Measurements from ENCODE around the gene MCU. TPM values are rescaled to one million over a fixed set of nuclear protein-coding genes. Genes with fewer than 3 reads are reported as not detected.

MCU gene
- total and polyA plus RNA-seq, 10 of the 15 experiments (the other 5 are each of a cell fraction or from before 2014, with no cell fraction given), result 5.1 to 49.1 (median 17.9) TPM

- TF ChIP-seq KDM1A (IDR thresholded peaks at IDR 0.05; ENCODE audit: borderline replicate concordance) (no peak), POLR2A (IDR thresholded peaks at IDR 0.05; ENCODE audit: low read depth, low read length) (no peak), CTCF (IDR thresholded peaks at IDR 0.05 in 2 of 3, conservative IDR thresholded peaks at IDR 0.05 in 1 of 3; ENCODE audit: control insufficient read depth in 2 of 3, extremely low read depth in 1 of 3, insufficient read depth in 1 of 3, low read depth in 3 of 3, low read length in 3 of 3) (peak; percentile 31 to 39 (median 37); a peak in 3 of 6 replicates), TCF7 (IDR thresholded peaks at IDR 0.05; ENCODE audit: borderline replicate concordance) (no peak), ZZZ3 (IDR thresholded peaks at IDR 0.05; ENCODE audit: control insufficient read depth, insufficient read length, low read depth) (no peak), NFIC (IDR thresholded peaks at IDR 0.05; ENCODE audit: low read depth, low read length) (0 out of 2 replicates have a peak, but pooled peaks have one; percentile 13), FOXM1 (IDR thresholded peaks at IDR 0.05; ENCODE audit: low read depth, low read length) (no peak), PRDM15 (CRISPR knock-in tag; IDR thresholded peaks at IDR 0.05) (no peak), HSF1 (IDR thresholded peaks at IDR 0.05; ENCODE audit: low read depth, low read length) (no peak), RUNX3 (IDR thresholded peaks at IDR 0.05; ENCODE audit: low read length) (peak; percentile 25; the same call in 1 of the 2 replicates), KAT2A (conservative IDR thresholded peaks at IDR 0.05; ENCODE audit: control insufficient read depth, low read depth, low read length) (no peak), MYB (IDR thresholded peaks at IDR 0.05; ENCODE audit: borderline replicate concordance, low read depth, low read length) (no peak), JUND (IDR thresholded peaks at IDR 0.05; ENCODE audit: low read depth, low read length) (no peak), STAT3 (IDR thresholded peaks at IDR 0.05; ENCODE audit: low read depth, low read length) (no peak), NR2C1 (IDR thresholded peaks at IDR 0.05) (no peak), RELB (IDR thresholded peaks at IDR 0.05; ENCODE audit: low read depth) (no peak), SRF (IDR thresholded peaks at IDR 0.05; ENCODE audit: low read depth in 2 of 2, low read length in 2 of 2) (no peak)
Measured at GRCh38 chr10:72694476-72695369, 2.8 kb downstream of the MCU start (continued).

All from GM12878 (cell line).